ENCODE measurements around the gene ATM.

ATM gene

GRCh38 chr11:108398439-108398838 lies 175.6 kb downstream of the ATM start:
- ChIA-PET CTCF (no interaction called here), POLR2A (no interaction called here)
- H3K27ac ChIP-seq (ENCODE audit: extremely low read depth, low read depth, low read length), result no peak overlapping the region
- no peaks in the 10 kb centered on the region for H3K36me3 ChIP-seq (ENCODE audit: control insufficient read depth in 2 of 2, insufficient read depth in 1 of 2, low read length in 2 of 2)
- no peaks in the 10 kb centered on the region for H3K4me1 ChIP-seq (ENCODE audit: control insufficient read depth, insufficient read depth, low read length)
- H3K4me3 ChIP-seq (ENCODE audit: low read depth, low read length), result no peak overlapping the region
- no peaks in the 10 kb centered on the region for H3K9me3 ChIP-seq (ENCODE audit: control insufficient read depth, insufficient read depth, low read depth, low read length)
- TF ChIP-seq KLF10 (tag by site-specific recombination; IDR thresholded peaks at IDR 0.05), result no peak
- no peak for TF ChIP-seq ZNF10 (tag by site-specific recombination; IDR thresholded peaks at IDR 0.05)
- TF ChIP-seq ZFP3 (tag by site-specific recombination; IDR thresholded peaks at IDR 0.05; ENCODE audit: low read depth), result no peak
- TF ChIP-seq SP7 (tag by site-specific recombination; IDR thresholded peaks at IDR 0.05), result no peak
- no peak for TF ChIP-seq TCF7L2 (IDR thresholded peaks at IDR 0.05; ENCODE audit: borderline replicate concordance, low read depth, low read length)
- no peak for TF ChIP-seq GLI4 (tag by site-specific recombination; IDR thresholded peaks at IDR 0.05)
- no peak for TF ChIP-seq ZNF416 (tag by site-specific recombination; IDR thresholded peaks at IDR 0.05)
- no peak for TF ChIP-seq ZNF623 (tag by site-specific recombination; IDR thresholded peaks at IDR 0.05)
- TF ChIP-seq ZNF391 (tag by site-specific recombination; IDR thresholded peaks at IDR 0.05; ENCODE audit: borderline replicate concordance, low read depth), result no peak
- TF ChIP-seq ZNF354C (tag by site-specific recombination; IDR thresholded peaks at IDR 0.05; ENCODE audit: borderline replicate concordance, low read depth), result no peak
- TF ChIP-seq, protein P1, sequence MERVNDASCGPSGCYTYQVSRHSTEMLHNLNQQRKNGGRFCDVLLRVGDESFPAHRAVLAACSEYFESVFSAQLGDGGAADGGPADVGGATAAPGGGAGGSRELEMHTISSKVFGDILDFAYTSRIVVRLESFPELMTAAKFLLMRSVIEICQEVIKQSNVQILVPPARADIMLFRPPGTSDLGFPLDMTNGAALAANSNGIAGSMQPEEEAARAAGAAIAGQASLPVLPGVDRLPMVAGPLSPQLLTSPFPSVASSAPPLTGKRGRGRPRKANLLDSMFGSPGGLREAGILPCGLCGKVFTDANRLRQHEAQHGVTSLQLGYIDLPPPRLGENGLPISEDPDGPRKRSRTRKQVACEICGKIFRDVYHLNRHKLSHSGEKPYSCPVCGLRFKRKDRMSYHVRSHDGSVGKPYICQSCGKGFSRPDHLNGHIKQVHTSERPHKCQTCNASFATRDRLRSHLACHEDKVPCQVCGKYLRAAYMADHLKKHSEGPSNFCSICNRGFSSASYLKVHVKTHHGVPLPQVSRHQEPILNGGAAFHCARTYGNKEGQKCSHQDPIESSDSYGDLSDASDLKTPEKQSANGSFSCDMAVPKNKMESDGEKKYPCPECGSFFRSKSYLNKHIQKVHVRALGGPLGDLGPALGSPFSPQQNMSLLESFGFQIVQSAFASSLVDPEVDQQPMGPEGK (tag by site-specific recombination; IDR thresholded peaks at IDR 0.05), result no peak
- no peak for TF ChIP-seq BCL11A (tag by site-specific recombination; IDR thresholded peaks at IDR 0.05; ENCODE audit: low read depth)
- no peak for TF ChIP-seq ZNF157 (tag by site-specific recombination; IDR thresholded peaks at IDR 0.05)
- no peak for TF ChIP-seq ZNF324 (tag by site-specific recombination; IDR thresholded peaks at IDR 0.05)
- TF ChIP-seq KLF17 (tag by site-specific recombination; IDR thresholded peaks at IDR 0.05), result no peak
- no peak for TF ChIP-seq ZNF629 (tag by site-specific recombination; IDR thresholded peaks at IDR 0.05)
- no peak for TF ChIP-seq OVOL3 (tag by site-specific recombination; IDR thresholded peaks at IDR 0.05)

DNA sequence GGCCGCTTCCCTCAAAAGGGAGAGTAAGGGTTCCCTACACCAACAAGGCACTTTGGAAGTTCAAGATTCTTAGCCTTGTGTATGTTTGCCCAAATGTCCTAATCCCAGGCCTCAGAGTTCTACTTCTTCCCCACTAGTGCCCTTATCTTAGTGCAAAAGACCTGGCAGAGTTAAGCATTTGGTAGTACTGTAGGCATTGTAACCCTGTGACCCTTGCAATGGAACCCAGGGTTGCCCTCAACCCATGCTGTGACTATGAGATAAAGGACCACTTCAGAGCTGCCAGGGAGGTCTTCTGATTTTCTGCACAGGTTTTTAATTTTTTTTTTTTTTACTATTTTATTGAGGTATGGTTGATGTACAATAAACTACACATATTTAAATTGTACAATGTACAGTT lies 179.4 kb downstream of the ATM start:
- POLR2A ChIA-PET, result no interaction called here
- H3K4me3 ChIP-seq (ENCODE audit: low read depth, low read length), result no peak overlapping the region
- no peaks in the 10 kb centered on the region for H3K4me1 ChIP-seq (ENCODE audit: control insufficient read depth, insufficient read depth, low read length)
- TF ChIP-seq ZNF623 (tag by site-specific recombination; IDR thresholded peaks at IDR 0.05) (no peak), ZNF292 (tag by site-specific recombination; IDR thresholded peaks at IDR 0.05; ENCODE audit: borderline replicate concordance, low read depth) (no peak), ZNF26 (tag by site-specific recombination; IDR thresholded peaks at IDR 0.05) (no peak), ZNF677 (tag by site-specific recombination; IDR thresholded peaks at IDR 0.05) (no peak), KLF7 (tag by site-specific recombination; IDR thresholded peaks at IDR 0.05; ENCODE audit: borderline replicate concordance) (no peak), PRDM1 (tag by site-specific recombination; IDR thresholded peaks at IDR 0.05) (no peak), PBX3 (CRISPR knock-in tag; IDR thresholded peaks at IDR 0.05) (no peak), ZNF48 (tag by site-specific recombination; IDR thresholded peaks at IDR 0.05) (no peak), TSHZ1 (tag by site-specific recombination; IDR thresholded peaks at IDR 0.05; ENCODE audit: borderline replicate concordance) (no peak), ZNF335 (tag by site-specific recombination; conservative IDR thresholded peaks at IDR 0.05) (no peak)
- H3K9me3 ChIP-seq (ENCODE audit: control insufficient read depth, insufficient read depth, low read depth, low read length), result no peaks in the 10 kb centered on the region
- H3K36me3 ChIP-seq (ENCODE audit: control insufficient read depth in 2 of 2, insufficient read depth in 1 of 2, low read length in 2 of 2), result no peaks in the 10 kb centered on the region
- H3K27ac ChIP-seq (ENCODE audit: extremely low read depth, low read depth, low read length), result no peak overlapping the region
- CTCF ChIA-PET, result no interaction called here
